CD4-positive, alpha-beta T cell treated with Interleukin-2 at 100 ng/mL for 4 hours (primary cell): Measurements from ENCODE around the gene RNU2-63P.
"Not testable (repeated sequence)": the region's sequence is repeated elsewhere in the genome, so short reads cannot be mapped to it uniquely, and the experiment has no call there.

ENCODE experiments used
- DNase-seq: peaks from one replicate; pipeline ENCODE4 v3.0.0-alpha.2; 2020; ENCODE audit warnings: low spot score

RNU2-63P gene

GRCh38 chr2:88028931-88029330, 12.6 kb upstream of the RNU2-63P start:
- DNase-seq = no peak

- no peak for DNase-seq
Observed at GRCh38 chr2:88027697-88028389, 11.5 kb upstream of the RNU2-63P start.

GRCh38 chr2:88024509-88024908, 8.2 kb upstream of the RNU2-63P start:
- no peak for DNase-seq

- DNase-seq = no peak
Observed at GRCh38 chr2:88022669-88022921, 6.2 kb upstream of the RNU2-63P start.

- no peak for DNase-seq
Observed at GRCh38 chr2:88019985-88020384, 3.6 kb upstream of the RNU2-63P start.

- no peak for DNase-seq
Observed at GRCh38 chr2:88018909-88019308, 2.6 kb upstream of the RNU2-63P start.

GRCh38 chr2:88018077-88018805, 1.9 kb upstream of the RNU2-63P start:
- not testable (repeated sequence) for DNase-seq

- not testable (repeated sequence) for DNase-seq
Observed at GRCh38 chr2:88017780-88018038, 1.4 kb upstream of the RNU2-63P start.

GRCh38 chr2:88016960-88017779, 823 bp upstream of the RNU2-63P start:
- peak; percentile 63 for DNase-seq

- no peak for DNase-seq
Observed at GRCh38 chr2:88011011-88011410, 5.3 kb downstream of the RNU2-63P start.

GRCh38 chr2:88010136-88010535, 6.2 kb downstream of the RNU2-63P start:
- DNase-seq = no peak

- DNase-seq = no peak
Observed at GRCh38 chr2:88006912-88007439, 9.4 kb downstream of the RNU2-63P start.

- DNase-seq = no peak
Observed at GRCh38 chr2:88005776-88006175, 10.6 kb downstream of the RNU2-63P start.

- no peak for DNase-seq
Observed at GRCh38 chr2:88003074-88003755, 13.1 kb downstream of the RNU2-63P start.

- no peak for DNase-seq
Observed at GRCh38 chr2:88002359-88002707, 14.0 kb downstream of the RNU2-63P start.

- not testable (repeated sequence) for DNase-seq
Observed at GRCh38 chr2:88000474-88000873, 15.9 kb downstream of the RNU2-63P start.

GRCh38 chr2:87996570-87996969, 19.8 kb downstream of the RNU2-63P start:
- DNase-seq = no peak

GRCh38 chr2:87995756-87996155, 20.6 kb downstream of the RNU2-63P start:
- DNase-seq = no peak

GRCh38 chr2:87994304-87994850, 22.0 kb downstream of the RNU2-63P start:
- not testable (repeated sequence) for DNase-seq

GRCh38 chr2:87992569-87992968, 23.8 kb downstream of the RNU2-63P start:
- not testable (repeated sequence) for DNase-seq

- not testable (repeated sequence) for DNase-seq
Observed at GRCh38 chr2:87987473-87987872, 28.9 kb downstream of the RNU2-63P start.

GRCh38 chr2:87985902-87986301, 30.4 kb downstream of the RNU2-63P start:
- DNase-seq = not testable (repeated sequence)
